Measurements from ENCODE around the gene PRKCB.

The PRKCB gene

GRCh38 chr16:23835390-23836077 lies at the start of gene PRKCB:
Gene PRKCB (plus strand): TSS chr16:23835983.
- H3K9me3 ChIP-seq (ENCODE audit: control insufficient read depth, insufficient read depth, low read length) = no peaks in the 10 kb centered on the region
- peak within 1 kb of the TSS; percentile 61; the same call in 1 of the 2 replicates for H3K9ac ChIP-seq (ENCODE audit: low read depth, low read length)
- peaks cover 5% of the 10 kb centered on the region; the same call in 1 of the 2 replicates for H3K4me1 ChIP-seq (ENCODE audit: insufficient read depth, low read length)
- H3K36me3 ChIP-seq (ENCODE audit: insufficient read depth, low read length) = no peaks in the 10 kb centered on the region

- Histone ChIP-seq H3K36me3 (ENCODE audit: insufficient read depth, low read length) (no peaks in the 10 kb centered on the region), H3K9me3 (ENCODE audit: control insufficient read depth, insufficient read depth, low read length) (no peaks in the 10 kb centered on the region), H3K4me1 (ENCODE audit: insufficient read depth, low read length) (peaks cover 22% of the 10 kb centered on the region), H3K9ac (ENCODE audit: low read depth, low read length) (peak overlapping the region; percentile 6; the same call in 1 of the 2 replicates)
These were observed 48.7 kb upstream of the PRKCB start for GRCh38 chr16:23786964-23787561.

GRCh38 chr16:23788685-23789084 lies 47.1 kb upstream of the PRKCB start:
- Histone ChIP-seq H3K36me3 (ENCODE audit: insufficient read depth, low read length) (no peaks in the 10 kb centered on the region), H3K9me3 (ENCODE audit: control insufficient read depth, insufficient read depth, low read length) (no peaks in the 10 kb centered on the region), H3K4me1 (ENCODE audit: insufficient read depth, low read length) (peaks cover 22% of the 10 kb centered on the region), H3K9ac (ENCODE audit: low read depth, low read length) (no peak overlapping the region)

- peaks cover 12% of the 10 kb centered on the region for H3K4me1 ChIP-seq (ENCODE audit: insufficient read depth, low read length)
These were observed 40.4 kb upstream of the PRKCB start for GRCh38 chr16:23795378-23795777.

GRCh38 chr16:23796941-23797340 lies 38.8 kb upstream of the PRKCB start:
- Histone ChIP-seq H3K9me3 (ENCODE audit: control insufficient read depth, insufficient read depth, low read length) (no peaks in the 10 kb centered on the region), H3K36me3 (ENCODE audit: insufficient read depth, low read length) (no peaks in the 10 kb centered on the region), H3K4me1 (ENCODE audit: insufficient read depth, low read length) (peaks cover 6% of the 10 kb centered on the region), H3K9ac (ENCODE audit: low read depth, low read length) (no peak overlapping the region)

More at GRCh38 chr16:23795378-23795777, 40.4 kb upstream of the PRKCB start:
- Histone ChIP-seq H3K9ac (ENCODE audit: low read depth, low read length) (no peak overlapping the region), H3K9me3 (ENCODE audit: control insufficient read depth, insufficient read depth, low read length) (no peaks in the 10 kb centered on the region), H3K36me3 (ENCODE audit: insufficient read depth, low read length) (no peaks in the 10 kb centered on the region)

GRCh38 chr16:23801378-23801777 lies 34.4 kb upstream of the PRKCB start:
- H3K36me3 ChIP-seq (ENCODE audit: insufficient read depth, low read length) = no peaks in the 10 kb centered on the region
- H3K9me3 ChIP-seq (ENCODE audit: control insufficient read depth, insufficient read depth, low read length) = no peaks in the 10 kb centered on the region
- H3K4me1 ChIP-seq (ENCODE audit: insufficient read depth, low read length) = no peaks in the 10 kb centered on the region
- no peak overlapping the region for H3K9ac ChIP-seq (ENCODE audit: low read depth, low read length)

GRCh38 chr16:23802776-23803175 lies 33.0 kb upstream of the PRKCB start:
- Histone ChIP-seq H3K9ac (ENCODE audit: low read depth, low read length) (no peak overlapping the region), H3K36me3 (ENCODE audit: insufficient read depth, low read length) (no peaks in the 10 kb centered on the region), H3K9me3 (ENCODE audit: control insufficient read depth, insufficient read depth, low read length) (no peaks in the 10 kb centered on the region), H3K4me1 (ENCODE audit: insufficient read depth, low read length) (no peaks in the 10 kb centered on the region)

- Histone ChIP-seq H3K9ac (ENCODE audit: low read depth, low read length) (no peak overlapping the region), H3K36me3 (ENCODE audit: insufficient read depth, low read length) (no peaks in the 10 kb centered on the region), H3K9me3 (ENCODE audit: control insufficient read depth, insufficient read depth, low read length) (no peaks in the 10 kb centered on the region), H3K4me1 (ENCODE audit: insufficient read depth, low read length) (no peaks in the 10 kb centered on the region)
These were observed 32.1 kb upstream of the PRKCB start for GRCh38 chr16:23803591-23804123.

- no peaks in the 10 kb centered on the region for H3K36me3 ChIP-seq (ENCODE audit: insufficient read depth, low read length)
- H3K4me1 ChIP-seq (ENCODE audit: insufficient read depth, low read length) = no peaks in the 10 kb centered on the region
- H3K9ac ChIP-seq (ENCODE audit: low read depth, low read length) = no peak overlapping the region
These were observed 28.8 kb upstream of the PRKCB start for GRCh38 chr16:23807028-23807427.

GRCh38 chr16:23821467-23821866 lies 14.3 kb upstream of the PRKCB start:
- 0 out of 2 replicates have a peak, but pooled peaks cover 4% of the 10 kb centered on the region for H3K4me1 ChIP-seq (ENCODE audit: insufficient read depth, low read length)
- no peaks in the 10 kb centered on the region for H3K36me3 ChIP-seq (ENCODE audit: insufficient read depth, low read length)
- H3K9me3 ChIP-seq (ENCODE audit: control insufficient read depth, insufficient read depth, low read length) = no peaks in the 10 kb centered on the region
- no peak overlapping the region for H3K9ac ChIP-seq (ENCODE audit: low read depth, low read length)

More at GRCh38 chr16:23807028-23807427, 28.8 kb upstream of the PRKCB start:
- H3K9me3 ChIP-seq (ENCODE audit: control insufficient read depth, insufficient read depth, low read length) = no peaks in the 10 kb centered on the region

GRCh38 chr16:23821875-23822688 lies 13.7 kb upstream of the PRKCB start:
- no peaks in the 10 kb centered on the region for H3K9me3 ChIP-seq (ENCODE audit: control insufficient read depth, insufficient read depth, low read length)
- H3K9ac ChIP-seq (ENCODE audit: low read depth, low read length) = no peak overlapping the region
- H3K36me3 ChIP-seq (ENCODE audit: insufficient read depth, low read length) = no peaks in the 10 kb centered on the region
- H3K4me1 ChIP-seq (ENCODE audit: insufficient read depth, low read length) = 0 out of 2 replicates have a peak, but pooled peaks cover 4% of the 10 kb centered on the region

GRCh38 chr16:23823475-23824384 lies 12.1 kb upstream of the PRKCB start:
- 0 out of 2 replicates have a peak, but pooled peaks cover 4% of the 10 kb centered on the region for H3K4me1 ChIP-seq (ENCODE audit: insufficient read depth, low read length)
- no peaks in the 10 kb centered on the region for H3K9me3 ChIP-seq (ENCODE audit: control insufficient read depth, insufficient read depth, low read length)
- no peak overlapping the region for H3K9ac ChIP-seq (ENCODE audit: low read depth, low read length)
- no peaks in the 10 kb centered on the region for H3K36me3 ChIP-seq (ENCODE audit: insufficient read depth, low read length)

GRCh38 chr16:23824909-23825308 lies 10.9 kb upstream of the PRKCB start:
- no peaks in the 10 kb centered on the region for H3K36me3 ChIP-seq (ENCODE audit: insufficient read depth, low read length)
- H3K9me3 ChIP-seq (ENCODE audit: control insufficient read depth, insufficient read depth, low read length) = no peaks in the 10 kb centered on the region
- H3K4me1 ChIP-seq (ENCODE audit: insufficient read depth, low read length) = 0 out of 2 replicates have a peak, but pooled peaks cover 4% of the 10 kb centered on the region
- no peak overlapping the region for H3K9ac ChIP-seq (ENCODE audit: low read depth, low read length)

Measured in ES-I3 (cell line).